Measurements from ENCODE around the gene VEPH1. TPM values are rescaled to one million over a fixed set of nuclear protein-coding genes. Genes with fewer than 3 reads are reported as not detected.

Gene VEPH1
- total and polyA plus RNA-seq, 2 donors (not counting 1 experiment from before 2014, with no cell fraction given), result not detected

DNA sequence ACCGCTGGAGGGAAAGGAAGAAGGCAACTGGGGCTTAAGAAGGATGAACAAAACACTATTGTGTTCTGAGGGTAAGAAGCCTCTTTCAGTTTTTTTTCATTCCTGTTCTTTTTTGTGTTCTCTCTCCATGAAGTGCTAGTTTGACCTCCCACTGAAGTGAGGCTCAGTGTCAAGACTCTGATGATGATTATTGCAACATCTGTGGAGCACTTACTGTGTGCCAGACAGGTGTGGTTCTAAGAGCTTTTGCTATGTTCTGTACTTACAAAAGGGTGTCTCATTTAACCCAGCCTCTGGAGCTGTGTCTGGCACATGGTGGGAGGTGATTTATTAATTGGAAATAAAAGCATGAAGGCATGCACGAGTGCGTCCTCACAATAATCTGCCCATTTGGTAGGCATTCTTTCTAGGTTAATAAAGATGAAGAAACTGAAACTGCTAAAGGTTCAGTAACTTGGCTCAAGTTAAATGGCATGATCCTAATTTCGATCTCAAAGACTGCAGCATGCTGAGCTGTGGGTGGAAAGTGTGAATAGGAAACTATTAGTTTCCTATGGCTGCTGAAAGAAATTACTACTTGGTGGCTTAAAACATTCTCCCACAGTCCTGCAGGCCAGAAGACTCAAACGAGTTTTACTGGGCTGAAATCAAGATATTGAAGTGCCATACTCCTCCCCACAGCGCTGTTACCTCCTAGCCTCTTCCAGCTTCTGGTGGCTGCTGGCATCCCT is 38.5 kb upstream of the VEPH1 start:
- no peaks in the 10 kb centered on the region for H3K4me1 Mint-ChIP-seq
- H3K79me2 ChIP-seq (ENCODE audit: control insufficient read depth, insufficient read depth, low read length), result no peaks in the 10 kb centered on the region
- H4K20me1 ChIP-seq (ENCODE audit: control insufficient read depth, insufficient read depth, low read length, poor library complexity, severe bottlenecking), result no peaks in the 10 kb centered on the region
- intact Hi-C loops (cut with micrococcal nuclease), result no loop called here
- no peak overlapping the region for H3K27ac Mint-ChIP-seq
- peaks cover 2% of the 10 kb centered on the region for H3K9me3 Mint-ChIP-seq (ENCODE audit: insufficient read depth)
- no peak for DNase-seq
- no peak for ATAC-seq (ENCODE audit: low read depth)
- 94% methylated on average over 5 of the region's 6 CpGs for WGBS (ENCODE audit: insufficient coverage)
- peaks cover 37% of the 10 kb centered on the region for H3K27me3 Mint-ChIP-seq
- H3K4me1 ChIP-seq (ENCODE audit: control insufficient read depth in 2 of 2, insufficient read depth in 2 of 2, low read length in 2 of 2), result no peaks in the 10 kb centered on the region
- no peak overlapping the region for H3K9ac ChIP-seq (ENCODE audit: low read length)
- no peak overlapping the region for H3K4me2 ChIP-seq (replicated peaks; ENCODE audit: low read depth, low read length, poor library complexity, severe bottlenecking)
- no peak overlapping the region for H3K4me3 Mint-ChIP-seq
- H3K27me3 ChIP-seq (replicated peaks in 1 of 4; ENCODE audit: control extremely low read depth in 1 of 4, control insufficient read depth in 3 of 4, insufficient read depth in 4 of 4, low read length in 3 of 4), result peaks cover 0 to 9% (median 4%) of the 10 kb centered on the region in 4 experiments
- no peak overlapping the region for H3K27ac ChIP-seq (ENCODE audit: low read length in 2 of 2)
- TF ChIP-seq CTCF (IDR thresholded peaks at IDR 0.05), result no peak
- no peak for TF ChIP-seq EZH2 (IDR thresholded peaks at IDR 0.05; ENCODE audit: borderline replicate concordance, insufficient read depth, low read depth, low read length, poor library complexity, severe bottlenecking)
- CTCF ChIA-PET, result no interaction called here
- H2AFZ ChIP-seq (ENCODE audit: insufficient read depth, low read depth, low read length, poor library complexity, severe bottlenecking), result no peak overlapping the region
- peaks cover 0 to 18% (median 3%) of the 10 kb centered on the region in 3 donors for H3K9me3 ChIP-seq (ENCODE audit: control extremely low read depth in 1 of 3, control insufficient read depth in 2 of 3, insufficient read depth in 1 of 3, low read length in 2 of 3)
- no peaks in the 10 kb centered on the region for H3K36me3 ChIP-seq (replicated peaks in 1 of 2; ENCODE audit: control extremely low read depth in 1 of 2, control insufficient read depth in 1 of 2, extremely low read depth in 1 of 2, insufficient read depth in 2 of 2, low read length in 1 of 2)
- POLR2A ChIA-PET, result no interaction called here
- no peak overlapping the region for H3K4me3 ChIP-seq (ENCODE audit: control extremely low read depth in 1 of 5, extremely low read depth in 1 of 5, insufficient read depth in 1 of 5, low read depth in 2 of 5, low read length in 4 of 5)

- no peak overlapping the region for H3K9ac ChIP-seq (ENCODE audit: low read length)
- H3K4me2 ChIP-seq (replicated peaks; ENCODE audit: low read depth, low read length, poor library complexity, severe bottlenecking), result no peak overlapping the region
- H3K4me3 Mint-ChIP-seq, result no peak overlapping the region
- TF ChIP-seq CTCF (IDR thresholded peaks at IDR 0.05) (no peak), EZH2 (IDR thresholded peaks at IDR 0.05; ENCODE audit: borderline replicate concordance, insufficient read depth, low read depth, low read length, poor library complexity, severe bottlenecking) (no peak)
- no peaks in the 10 kb centered on the region for H4K20me1 ChIP-seq (ENCODE audit: control insufficient read depth, insufficient read depth, low read length, poor library complexity, severe bottlenecking)
- no peaks in the 10 kb centered on the region for H3K36me3 ChIP-seq (replicated peaks in 1 of 2; ENCODE audit: control extremely low read depth in 1 of 2, control insufficient read depth in 1 of 2, extremely low read depth in 1 of 2, insufficient read depth in 2 of 2, low read length in 1 of 2)
- intact Hi-C loops (cut with micrococcal nuclease), result no loop called here
- no peaks in the 10 kb centered on the region for H3K4me1 Mint-ChIP-seq
- no CpG with 5 or more reads among the region's 3 CpGs for WGBS (ENCODE audit: insufficient coverage)
- CTCF ChIA-PET, result no interaction called here
- no peaks in the 10 kb centered on the region for H3K79me2 ChIP-seq (ENCODE audit: control insufficient read depth, insufficient read depth, low read length)
- H2AFZ ChIP-seq (ENCODE audit: insufficient read depth, low read depth, low read length, poor library complexity, severe bottlenecking), result no peak overlapping the region
- peaks cover 34% of the 10 kb centered on the region for H3K27me3 Mint-ChIP-seq
- no peak for ATAC-seq (ENCODE audit: low read depth)
- POLR2A ChIA-PET, result no interaction called here
- peaks cover 0 to 9% (median 4%) of the 10 kb centered on the region in 4 experiments for H3K27me3 ChIP-seq (replicated peaks in 1 of 4; ENCODE audit: control extremely low read depth in 1 of 4, control insufficient read depth in 3 of 4, insufficient read depth in 4 of 4, low read length in 3 of 4)
- no peak overlapping the region for H3K27ac Mint-ChIP-seq
- H3K4me1 ChIP-seq (ENCODE audit: control insufficient read depth in 2 of 2, insufficient read depth in 2 of 2, low read length in 2 of 2), result no peaks in the 10 kb centered on the region
- H3K9me3 ChIP-seq (ENCODE audit: control extremely low read depth in 1 of 3, control insufficient read depth in 2 of 3, insufficient read depth in 1 of 3, low read length in 2 of 3), result peaks cover 0 to 18% (median 3%) of the 10 kb centered on the region in 3 donors
- H3K9me3 Mint-ChIP-seq (ENCODE audit: insufficient read depth), result peaks cover 2% of the 10 kb centered on the region
- no peak overlapping the region for H3K27ac ChIP-seq (ENCODE audit: low read length in 2 of 2)
- H3K4me3 ChIP-seq (ENCODE audit: control extremely low read depth in 1 of 5, extremely low read depth in 1 of 5, insufficient read depth in 1 of 5, low read depth in 2 of 5, low read length in 4 of 5), result no peak overlapping the region
- DNase-seq, result no peak
These were observed 37.4 kb upstream of the VEPH1 start for GRCh38 chr3:157540656-157541055.

Data from B cell (primary cell).